ENCODE measurements around the gene MICU1.

DNA sequence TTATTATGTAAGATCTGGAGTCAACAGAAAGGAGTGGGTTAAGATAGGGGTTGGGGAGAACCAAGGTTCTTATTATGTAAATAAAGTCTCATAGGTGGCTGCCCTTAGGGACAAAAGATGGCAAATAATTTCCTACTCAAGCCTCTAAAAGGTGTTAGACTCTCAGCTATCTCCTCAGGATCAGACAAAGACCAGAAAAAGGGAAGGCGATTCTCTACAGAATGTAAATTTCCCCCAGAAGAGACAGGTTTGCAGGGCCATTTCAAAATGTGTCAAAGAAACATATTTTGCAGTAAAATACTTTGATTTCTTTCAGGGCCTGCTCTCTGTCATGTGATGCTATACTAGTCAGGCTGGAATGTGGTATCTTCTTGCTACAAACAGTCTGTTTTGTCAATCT lies 80.3 kb downstream of the MICU1 start:
- TF ChIP-seq, protein P1, sequence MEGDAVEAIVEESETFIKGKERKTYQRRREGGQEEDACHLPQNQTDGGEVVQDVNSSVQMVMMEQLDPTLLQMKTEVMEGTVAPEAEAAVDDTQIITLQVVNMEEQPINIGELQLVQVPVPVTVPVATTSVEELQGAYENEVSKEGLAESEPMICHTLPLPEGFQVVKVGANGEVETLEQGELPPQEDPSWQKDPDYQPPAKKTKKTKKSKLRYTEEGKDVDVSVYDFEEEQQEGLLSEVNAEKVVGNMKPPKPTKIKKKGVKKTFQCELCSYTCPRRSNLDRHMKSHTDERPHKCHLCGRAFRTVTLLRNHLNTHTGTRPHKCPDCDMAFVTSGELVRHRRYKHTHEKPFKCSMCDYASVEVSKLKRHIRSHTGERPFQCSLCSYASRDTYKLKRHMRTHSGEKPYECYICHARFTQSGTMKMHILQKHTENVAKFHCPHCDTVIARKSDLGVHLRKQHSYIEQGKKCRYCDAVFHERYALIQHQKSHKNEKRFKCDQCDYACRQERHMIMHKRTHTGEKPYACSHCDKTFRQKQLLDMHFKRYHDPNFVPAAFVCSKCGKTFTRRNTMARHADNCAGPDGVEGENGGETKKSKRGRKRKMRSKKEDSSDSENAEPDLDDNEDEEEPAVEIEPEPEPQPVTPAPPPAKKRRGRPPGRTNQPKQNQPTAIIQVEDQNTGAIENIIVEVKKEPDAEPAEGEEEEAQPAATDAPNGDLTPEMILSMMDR (conservative IDR thresholded peaks at IDR 0.05), result no peak
- no peak for TF ChIP-seq EZH2 (IDR thresholded peaks at IDR 0.05; ENCODE audit: low read depth)

All from PC-9 (cell line).